Kidney (tissue), 22 donors: ENCODE results near the gene TNPO1. TPM values are rescaled to one million over a fixed set of nuclear protein-coding genes. Genes with fewer than 3 reads are reported as not detected.

Source experiments
- DNase-seq, 5 donors: peaks; one replicate each; pipeline ENCODE4 v3.0.0-alpha.2; 2013 to 2020
- FAIRE-seq: peaks from 2 replicates; lab custom pipeline; 2012; peaks lifted over from hg19 to GRCh38; lab: Jason Lieb, UNC
- H3K27ac ChIP-seq, 2 donors: one replicate each; pipeline ENCODE4 v1.7.0; 2013; ENCODE audit warnings: low read depth in 2 of 2, low read length in 2 of 2, inconsistent platforms in 1 of 2
- H3K27me3 ChIP-seq: one replicate; pipeline ENCODE4 v1.7.1; 2013; ENCODE audit warnings: low read length, inconsistent platforms; ENCODE audit not compliant: control insufficient read depth, insufficient read depth
- H3K36me3 ChIP-seq, 3 donors: one replicate each; pipeline versions ENCODE4 v1.7.0 to v1.7.1; 2013; ENCODE audit warnings: low read length in 3 of 3, control low read depth in 1 of 3, inconsistent platforms in 1 of 3; ENCODE audit not compliant: insufficient read depth in 3 of 3, control insufficient read depth in 2 of 3
- H3K4me1 ChIP-seq, 3 donors: one replicate each; pipeline versions ENCODE4 v1.7.0 to v1.7.1; 2013; ENCODE audit warnings: low read length in 3 of 3, inconsistent platforms in 1 of 3, low read depth in 1 of 3; ENCODE audit not compliant: control insufficient read depth in 2 of 3, insufficient read depth in 2 of 3
- H3K4me3 ChIP-seq, 3 donors: one replicate each; pipeline versions ENCODE4 v1.7.0 to v1.8.1; 2013; ENCODE audit warnings: low read length in 3 of 3, control low read depth in 1 of 3, inconsistent platforms in 1 of 3
- H3K9ac ChIP-seq, 3 donors: one replicate each; pipeline versions ENCODE4 v1.7.0 to v1.7.1; 2013; ENCODE audit warnings: low read length in 3 of 3, control low read depth in 1 of 3, inconsistent platforms in 1 of 3
- H3K9me3 ChIP-seq, 3 donors: one replicate each; pipeline versions ENCODE4 v1.7.0 to v1.7.1; 2013; ENCODE audit warnings: low read length in 3 of 3, control low read depth in 1 of 3, inconsistent platforms in 1 of 3; ENCODE audit not compliant: control insufficient read depth in 2 of 3, insufficient read depth in 1 of 3
- intact Hi-C: fragments of 100-400 bp; cut with DNase I; formaldehyde crosslinking; loops from one replicate; pipeline ENCODE4 v1.11.1; 2022
- long read RNA-seq, 10 donors: library from polyadenylated mRNA in 1 of 10; unstranded in 1 of 10; transcript quantifications; one replicate each; pipeline ENCODE4 v2.0.0 and lab custom pipeline, GENCODE V29; 2021 to 2026
- polyA plus RNA-seq: library from polyadenylated mRNA; stranded (reverse); fragments of 350-450 nt; fragmentation: Illumina TruSeq; extraction: RNeasy Lipid Tissue Mini Kit (QIAGEN cat#74804); gene quantifications from one replicate; pipeline ENCODE4 v1.2.3, GENCODE V29; 2014; ENCODE audit warnings: low read depth, low replicate concordance; ENCODE audit not compliant: insufficient read depth
- total RNA-seq: library from RNA; stranded (reverse); fragmentation: NEBNext Ultra II Directional; extraction: Animal tissue kit (Norgen Biotek cat#: 25700); gene quantifications from one replicate; pipeline ENCODE4 v1.2.1, GENCODE V29; 2021
- TF ChIP-seq, protein P1 (sequence below): IDR thresholded peaks from 3 replicates; pipeline ENCODE4 v1.5.1; 2012; ENCODE audit warnings: mild to moderate bottlenecking, moderate library complexity, borderline replicate concordance; ENCODE audit not compliant: insufficient read depth; ENCODE audit errors: extremely low read depth
- donor health status: control.
- donor health status: control.
- donor health status: control.
- donor health status: control.
- donor health status: control.
- donor health status: DM: yes; HTN: yes; CAD: no.
- donor health status: Normal renal cell carcinoma (clear cell type).

The TNPO1 gene
- total RNA-seq, result 86.6 TPM
- polyA plus RNA-seq, result 15.6 TPM
- long read RNA-seq, donor 1, full-length matches to known transcripts, result 10 of 10 reads
- long read RNA-seq, donor 1, partial matches to known transcripts, result 0 of 10 reads
- long read RNA-seq, donor 1, other reads (novel, unspliced or antisense), result 0 of 10 reads
- long read RNA-seq, donor 2, full-length matches to known transcripts, result 5 of 5 reads
- long read RNA-seq, donor 2, partial matches to known transcripts, result 0 of 5 reads
- long read RNA-seq, donor 2, other reads (novel, unspliced or antisense), result 0 of 5 reads
- long read RNA-seq, donor 3, full-length matches to known transcripts, result 12 of 12 reads
- long read RNA-seq, donor 3, partial matches to known transcripts, result 0 of 12 reads
- long read RNA-seq, donor 3, other reads (novel, unspliced or antisense), result 0 of 12 reads
- long read RNA-seq, donor 4, full-length matches to known transcripts, result 3 of 3 reads
- long read RNA-seq, donor 4, partial matches to known transcripts, result 0 of 3 reads
- long read RNA-seq, donor 4, other reads (novel, unspliced or antisense), result 0 of 3 reads
- long read RNA-seq, donor 5, result 0 reads
- long read RNA-seq, donor 6, full-length matches to known transcripts, result 9 of 9 reads
- long read RNA-seq, donor 6, partial matches to known transcripts, result 0 of 9 reads
- long read RNA-seq, donor 6, other reads (novel, unspliced or antisense), result 0 of 9 reads
- long read RNA-seq, donor 7, full-length matches to known transcripts, result 14 of 30 reads
- long read RNA-seq, donor 7, partial matches to known transcripts, result 6 of 30 reads
- long read RNA-seq, donor 7, other reads (novel, unspliced or antisense), result 10 of 30 reads
- long read RNA-seq, donor 8, full-length matches to known transcripts, result 9 of 21 reads
- long read RNA-seq, donor 8, partial matches to known transcripts, result 12 of 21 reads
- long read RNA-seq, donor 8, other reads (novel, unspliced or antisense), result 0 of 21 reads
- long read RNA-seq, donor 9, full-length matches to known transcripts, result 3 of 14 reads
- long read RNA-seq, donor 9, partial matches to known transcripts, result 11 of 14 reads
- long read RNA-seq, donor 9, other reads (novel, unspliced or antisense), result 0 of 14 reads
- long read RNA-seq, donor 10, full-length matches to known transcripts, result 11 of 11 reads
- long read RNA-seq, donor 10, partial matches to known transcripts, result 0 of 11 reads
- long read RNA-seq, donor 10, other reads (novel, unspliced or antisense), result 0 of 11 reads

DNA sequence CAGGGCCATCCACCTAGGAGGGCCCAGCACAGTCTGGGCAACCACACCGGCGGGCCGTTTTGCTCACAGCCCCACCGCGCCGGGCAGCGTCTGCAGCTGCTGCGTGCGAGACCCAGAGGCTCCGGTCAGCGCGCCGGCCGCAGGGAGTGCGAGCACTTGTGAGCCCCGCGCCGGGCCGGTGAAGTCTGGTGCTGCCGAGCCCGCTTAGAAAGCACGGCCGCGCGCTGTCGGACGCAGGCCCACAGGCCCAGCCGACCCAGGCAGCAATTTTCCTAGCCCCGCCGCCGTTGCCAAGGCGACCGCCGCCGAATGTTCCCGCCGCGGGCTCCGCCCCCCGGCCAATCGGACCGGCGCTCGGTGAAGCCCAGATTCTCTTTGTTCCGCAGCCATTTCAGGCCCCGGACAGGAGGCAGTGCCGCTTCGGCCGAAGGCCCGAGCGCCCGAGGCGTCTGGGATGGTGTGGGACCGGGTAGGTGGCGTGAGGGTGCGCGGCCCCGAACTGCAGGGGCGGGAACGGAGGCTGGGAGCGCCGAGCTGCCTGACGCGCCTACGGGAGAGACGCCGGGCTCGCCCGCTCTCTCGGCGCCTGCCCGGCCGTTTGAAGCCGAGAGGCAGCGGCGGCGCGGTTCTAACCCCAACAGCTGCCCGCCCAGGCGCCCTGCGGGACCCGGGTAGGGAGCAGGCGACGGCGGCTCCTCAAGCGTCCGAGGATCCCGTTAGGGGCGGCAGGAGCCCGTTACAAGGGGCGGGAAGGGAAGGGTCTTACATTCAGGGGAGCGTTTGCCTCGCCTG, at the start of gene TNPO1:
Gene TNPO1, plus strand, starts transcription at position 378 of the 792 bp plus-strand sequence. Its CDS starts 77 bp downstream, at position 455.
- peaks cover 0 to 16% (median 3%) of the 10 kb centered on the region in 3 donors for H3K4me1 ChIP-seq
- H3K4me3 ChIP-seq, result peak within 1 kb of the TSS; percentile 84 to 90 (median 84)
- DNase-seq, result peak; percentile 95 to 98 (median 98)
- H3K36me3 ChIP-seq, result no peaks in the 10 kb centered on the region
- no peaks in the 10 kb centered on the region for H3K9me3 ChIP-seq
- no peak for FAIRE-seq
- TF ChIP-seq, protein P1, sequence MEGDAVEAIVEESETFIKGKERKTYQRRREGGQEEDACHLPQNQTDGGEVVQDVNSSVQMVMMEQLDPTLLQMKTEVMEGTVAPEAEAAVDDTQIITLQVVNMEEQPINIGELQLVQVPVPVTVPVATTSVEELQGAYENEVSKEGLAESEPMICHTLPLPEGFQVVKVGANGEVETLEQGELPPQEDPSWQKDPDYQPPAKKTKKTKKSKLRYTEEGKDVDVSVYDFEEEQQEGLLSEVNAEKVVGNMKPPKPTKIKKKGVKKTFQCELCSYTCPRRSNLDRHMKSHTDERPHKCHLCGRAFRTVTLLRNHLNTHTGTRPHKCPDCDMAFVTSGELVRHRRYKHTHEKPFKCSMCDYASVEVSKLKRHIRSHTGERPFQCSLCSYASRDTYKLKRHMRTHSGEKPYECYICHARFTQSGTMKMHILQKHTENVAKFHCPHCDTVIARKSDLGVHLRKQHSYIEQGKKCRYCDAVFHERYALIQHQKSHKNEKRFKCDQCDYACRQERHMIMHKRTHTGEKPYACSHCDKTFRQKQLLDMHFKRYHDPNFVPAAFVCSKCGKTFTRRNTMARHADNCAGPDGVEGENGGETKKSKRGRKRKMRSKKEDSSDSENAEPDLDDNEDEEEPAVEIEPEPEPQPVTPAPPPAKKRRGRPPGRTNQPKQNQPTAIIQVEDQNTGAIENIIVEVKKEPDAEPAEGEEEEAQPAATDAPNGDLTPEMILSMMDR, result no peak
- H3K27ac ChIP-seq, result peak within 1 kb of the TSS; percentile 95 to 96
- intact Hi-C loops, result no loop called here
- peak within 1 kb of the TSS; percentile 91 to 94 (median 93) for H3K9ac ChIP-seq
- no peaks in the 10 kb centered on the region for H3K27me3 ChIP-seq

DNA sequence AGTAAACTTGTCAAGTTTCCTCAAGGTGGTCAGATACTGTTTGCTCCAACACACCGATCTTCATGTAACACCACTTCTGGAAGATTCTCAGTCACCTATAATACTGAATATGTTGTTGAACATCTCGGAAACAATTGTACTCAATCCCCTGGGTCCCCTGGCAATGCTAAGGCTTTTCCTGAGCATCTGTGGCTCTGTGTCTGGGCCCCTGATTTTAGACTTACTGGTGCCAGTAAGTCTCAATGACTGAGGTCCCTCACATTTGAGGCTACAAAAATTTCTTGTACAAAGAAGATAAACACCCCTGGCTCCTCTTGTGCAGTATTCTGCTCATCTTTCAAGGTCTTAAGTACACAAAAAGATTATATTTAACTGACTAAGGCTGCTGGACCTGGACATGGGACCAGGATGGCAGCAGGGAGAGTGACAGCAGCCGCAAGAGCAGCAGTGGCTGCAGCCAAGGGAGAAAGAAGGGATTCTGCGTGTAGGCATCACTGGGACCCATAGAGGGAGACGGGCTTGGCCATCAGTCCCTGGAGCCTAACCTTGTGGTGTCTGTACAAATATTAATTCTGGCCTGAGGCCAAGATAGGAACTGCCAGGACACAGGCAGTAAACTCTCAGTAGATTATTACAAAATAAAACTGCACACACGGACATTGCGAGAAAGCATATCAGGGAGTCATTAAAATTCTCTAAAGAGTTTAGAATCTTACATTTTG, 49.0 kb upstream of the TNPO1 start:
- no peaks in the 10 kb centered on the region for H3K36me3 ChIP-seq
- no peaks in the 10 kb centered on the region for H3K9me3 ChIP-seq
- intact Hi-C loops, result no loop called here
- FAIRE-seq (no peak), DNase-seq (peak in 2 of 5 donors; percentile 15 to 24)
- TF ChIP-seq, protein P1, result no peak
- H3K27ac ChIP-seq, result no peak overlapping the region
- no peaks in the 10 kb centered on the region for H3K27me3 ChIP-seq
- no peak overlapping the region for H3K4me3 ChIP-seq
- no peak overlapping the region for H3K9ac ChIP-seq
- H3K4me1 ChIP-seq, result no peaks in the 10 kb centered on the region

DNA sequence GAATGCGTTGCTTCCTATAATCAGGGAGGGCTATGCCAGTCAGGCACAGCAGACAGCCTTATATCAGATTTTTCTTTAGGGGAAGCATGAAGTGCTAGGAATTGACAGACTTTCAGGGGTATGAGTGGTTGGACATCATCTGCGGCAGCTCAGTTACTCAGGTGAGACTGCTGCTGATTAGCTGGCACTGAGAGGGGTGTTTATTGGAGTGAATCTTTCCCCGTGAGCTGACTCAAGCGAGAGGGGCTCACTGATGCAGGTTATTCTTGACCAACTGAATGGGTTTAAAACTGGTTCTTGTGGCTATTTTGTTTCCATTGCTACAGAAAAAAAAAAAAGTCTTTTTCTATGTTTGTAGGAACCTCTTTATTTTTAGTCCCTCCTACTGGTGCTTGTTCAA, 46.2 kb upstream of the TNPO1 start:
- peak in 2 of 5 donors; percentile 19 to 22 for DNase-seq
- Histone ChIP-seq H3K27ac (no peak overlapping the region), H3K27me3 (no peaks in the 10 kb centered on the region), H3K4me1 (no peaks in the 10 kb centered on the region), H3K4me3 (no peak overlapping the region), H3K36me3 (no peaks in the 10 kb centered on the region), H3K9ac (no peak overlapping the region), H3K9me3 (no peaks in the 10 kb centered on the region)
- TF ChIP-seq, protein P1, result no peak
- no peak for FAIRE-seq
- intact Hi-C loops, result no loop called here
